Measurements from ENCODE around the gene TSPO2.
"Not testable (repeated sequence)": the region's sequence is repeated elsewhere in the genome, so short reads cannot be mapped to it uniquely, and the experiment has no call there.

TSPO2 gene, protein sequence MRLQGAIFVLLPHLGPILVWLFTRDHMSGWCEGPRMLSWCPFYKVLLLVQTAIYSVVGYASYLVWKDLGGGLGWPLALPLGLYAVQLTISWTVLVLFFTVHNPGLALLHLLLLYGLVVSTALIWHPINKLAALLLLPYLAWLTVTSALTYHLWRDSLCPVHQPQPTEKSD

DNA sequence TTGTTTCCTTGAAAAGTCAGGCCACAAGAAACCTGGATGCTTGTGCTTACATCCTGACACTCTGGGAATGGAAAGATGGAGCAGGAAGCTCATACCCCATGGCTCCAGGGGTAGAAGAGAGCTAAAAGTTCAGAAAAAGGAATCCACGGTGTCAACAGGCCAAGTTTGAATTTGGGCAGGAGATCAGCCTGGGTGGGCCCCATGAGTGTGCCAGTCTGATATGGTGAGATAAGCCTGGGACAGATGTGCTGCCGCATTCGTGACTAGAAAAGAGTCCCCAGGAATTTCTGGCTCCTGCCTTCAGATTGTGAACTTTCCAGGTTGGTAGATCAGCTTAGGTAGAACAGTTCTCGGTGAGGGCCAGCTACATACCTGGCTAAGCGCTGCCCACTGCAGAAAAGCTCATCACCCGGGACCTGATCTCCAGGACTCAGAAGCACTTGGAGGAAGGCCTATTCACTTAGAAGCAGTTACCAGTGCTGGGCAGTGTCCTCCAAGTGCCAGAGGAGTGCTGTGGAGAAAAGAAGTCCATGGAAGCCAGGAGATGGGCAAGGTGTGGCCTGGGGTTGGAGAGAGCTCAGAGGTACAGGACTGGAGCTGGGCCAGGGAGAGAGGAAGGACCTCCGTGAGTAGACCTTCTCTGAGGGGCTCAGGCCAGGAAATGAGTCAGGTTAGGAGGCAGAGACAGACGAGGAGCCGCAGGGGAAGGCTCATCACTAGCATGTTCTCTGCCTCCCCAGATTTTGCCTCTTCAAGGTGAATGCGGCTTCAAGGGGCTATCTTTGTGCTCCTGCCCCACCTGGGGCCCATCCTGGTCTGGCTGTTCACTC lies at the start of gene TSPO2:
TSPO2 (plus strand) TSS at position 242 of the 830 bp plus-strand sequence; CDS start at position 761, 519 bp downstream.
- DNase-seq: no peak

GRCh38 chr6:40992746-40993145 lies 49.5 kb upstream of the TSPO2 start:
- no peak for DNase-seq

GRCh38 chr6:40996591-40997233 lies 45.6 kb upstream of the TSPO2 start:
- no peak for DNase-seq

- DNase-seq: no peak
Measured at GRCh38 chr6:40997234-40997957, 44.9 kb upstream of the TSPO2 start.

DNA sequence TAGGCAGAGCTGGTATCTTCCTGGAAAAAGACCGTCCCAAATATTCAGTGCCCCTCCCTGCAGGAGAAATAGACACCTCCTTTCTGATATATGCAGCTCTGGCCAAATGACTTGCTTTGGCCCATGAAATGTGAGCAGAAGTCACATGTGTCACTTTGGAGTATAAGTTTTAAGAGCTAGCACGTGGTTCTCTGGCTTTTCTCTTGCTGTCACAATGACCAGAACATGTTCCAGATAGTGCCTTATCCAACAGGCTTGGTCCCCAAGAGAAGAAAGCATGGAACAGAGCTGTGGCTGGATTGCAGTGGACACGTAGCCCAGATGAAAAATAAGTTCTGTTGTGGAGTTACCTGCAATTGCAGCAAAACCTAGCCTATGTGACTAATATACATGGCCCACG lies 43.6 kb upstream of the TSPO2 start:
- no peak for DNase-seq

GRCh38 chr6:40999569-40999968 lies 42.7 kb upstream of the TSPO2 start:
- DNase-seq: peak; percentile 6

- DNase-seq: no peak
Measured at GRCh38 chr6:41000248-41000647, 42.0 kb upstream of the TSPO2 start.

DNA sequence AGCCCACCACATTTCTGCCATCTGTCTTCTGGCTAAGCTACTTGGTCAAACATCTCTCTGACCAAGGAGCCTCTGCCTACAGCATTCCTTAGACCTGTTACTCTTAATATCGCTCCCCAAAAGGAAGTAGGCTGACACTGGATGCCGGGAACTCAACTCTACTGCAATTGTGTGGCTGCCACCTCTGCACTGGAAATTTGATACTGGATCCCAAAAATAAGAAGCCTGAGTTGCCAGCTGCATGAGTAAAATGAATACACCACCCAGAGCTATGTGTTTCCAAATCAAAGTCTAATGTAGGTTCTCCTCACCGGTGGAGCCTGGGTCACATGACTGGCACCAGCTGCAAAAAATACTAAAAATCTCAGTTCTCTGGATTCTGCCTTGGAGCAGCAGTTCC lies 40.1 kb upstream of the TSPO2 start:
- no peak for DNase-seq

DNA sequence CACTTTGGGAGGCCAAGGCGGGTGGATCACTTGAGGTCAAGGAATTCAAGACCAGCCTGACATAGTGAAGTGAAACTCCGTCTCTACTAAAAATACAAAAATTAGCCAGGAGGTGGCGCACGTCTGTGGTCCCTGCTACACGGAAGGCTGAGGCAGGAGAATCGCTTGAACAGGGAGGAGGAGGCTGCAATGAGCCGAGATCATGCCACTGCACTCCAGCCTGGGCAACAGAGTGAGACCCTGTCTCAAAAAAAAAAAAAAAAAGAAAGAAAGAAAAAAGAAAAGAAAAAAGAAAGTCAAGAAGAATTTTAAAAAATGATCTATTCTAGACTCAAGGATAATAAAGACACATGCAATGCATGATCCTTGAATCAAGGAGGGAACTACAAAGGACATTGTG lies 36.0 kb upstream of the TSPO2 start:
- DNase-seq: peak; percentile 51

- not testable (repeated sequence) for DNase-seq
Measured at GRCh38 chr6:41006980-41007379, 35.3 kb upstream of the TSPO2 start.

- no peak for DNase-seq
Measured at GRCh38 chr6:41008011-41008410, 34.3 kb upstream of the TSPO2 start.

DNA sequence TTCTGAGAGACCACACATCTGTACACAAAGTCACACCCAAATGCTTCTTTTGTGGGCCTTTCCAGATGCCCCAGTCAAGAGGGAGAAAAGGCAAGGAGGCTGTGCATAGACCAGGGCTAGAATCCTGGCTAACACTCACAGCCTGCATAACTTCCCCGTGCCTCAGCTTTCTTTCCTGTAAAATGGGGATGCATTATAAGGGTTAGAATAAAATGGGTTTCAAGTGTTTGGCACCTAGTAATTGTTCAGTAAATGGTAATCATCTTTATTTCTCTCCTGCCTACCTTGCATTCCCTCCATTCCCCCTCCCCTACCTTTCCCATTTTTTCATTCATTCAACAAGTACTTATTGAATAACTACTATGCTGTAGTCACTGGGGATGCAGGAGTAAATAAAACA lies 32.6 kb upstream of the TSPO2 start:
- no peak for DNase-seq

DNA sequence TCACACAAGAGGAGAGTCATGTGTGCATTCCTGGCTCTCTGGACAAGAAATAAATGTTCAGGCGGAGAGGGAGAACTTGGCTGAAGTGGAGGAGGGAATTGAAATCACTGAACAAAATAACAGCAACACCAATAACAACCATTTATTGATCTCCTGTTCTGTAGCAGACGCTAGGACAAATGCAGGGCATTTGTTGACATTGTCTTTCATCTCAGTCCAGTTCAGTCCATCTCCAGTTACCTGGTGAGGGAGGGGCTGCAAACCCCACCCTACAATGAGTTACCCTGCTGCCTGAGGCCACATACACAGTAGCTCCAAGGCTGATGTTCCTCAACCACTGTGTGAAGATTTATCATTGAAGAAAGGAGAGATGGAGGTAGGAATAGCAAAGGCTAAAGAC lies 30.6 kb upstream of the TSPO2 start:
- no peak for DNase-seq

DNA sequence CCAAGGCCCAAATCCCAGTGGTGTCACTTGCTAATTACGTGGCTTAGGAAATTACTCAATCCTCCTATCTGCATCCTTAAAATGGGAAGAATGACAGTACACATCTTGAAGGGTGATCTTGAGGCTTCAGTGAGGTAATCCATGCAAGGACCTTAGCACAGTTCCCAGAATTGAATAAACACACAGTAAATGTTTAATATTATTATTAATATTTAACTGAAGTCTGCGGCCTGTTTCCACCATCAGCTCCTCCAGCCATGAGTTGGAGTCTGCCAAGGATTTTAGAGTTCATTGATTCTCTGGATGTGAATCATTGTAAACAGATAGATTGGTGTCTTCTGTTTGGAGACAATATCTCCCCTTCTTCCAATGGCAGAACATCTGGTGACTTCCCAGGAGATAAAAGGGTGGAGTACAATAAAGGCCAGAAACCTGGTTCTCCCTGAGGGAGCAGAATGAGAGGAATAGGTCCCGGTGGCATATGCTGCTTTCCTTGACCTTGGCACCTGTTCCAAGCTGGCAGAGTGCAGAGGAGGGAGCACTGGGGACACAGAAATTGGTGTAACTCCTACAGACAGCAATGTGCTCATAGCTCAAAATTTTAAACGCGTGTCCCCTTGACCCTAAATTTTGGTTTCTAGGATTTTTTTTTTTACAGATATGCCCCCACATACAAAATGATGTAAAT lies 28.7 kb upstream of the TSPO2 start:
- DNase-seq: no peak

DNA sequence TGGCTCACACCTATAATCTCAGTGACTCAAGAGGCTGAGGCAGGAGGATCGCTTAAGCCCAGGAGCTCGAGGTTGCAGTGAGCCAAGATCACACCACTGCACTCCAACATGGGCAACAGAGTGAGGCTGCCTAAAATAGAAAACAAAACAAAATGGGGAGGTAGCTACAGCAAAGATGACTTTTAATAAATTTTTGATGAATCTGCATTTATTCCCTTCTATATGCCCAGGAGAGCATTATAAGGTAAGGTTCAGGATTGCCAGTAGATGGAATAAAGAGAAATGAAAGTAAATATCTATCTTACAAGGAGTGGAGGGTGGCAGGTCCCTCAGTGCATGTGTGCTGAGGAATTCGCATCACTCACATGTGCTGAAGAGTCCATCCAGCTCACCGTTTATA lies 27.5 kb upstream of the TSPO2 start:
- DNase-seq: no peak

DNA sequence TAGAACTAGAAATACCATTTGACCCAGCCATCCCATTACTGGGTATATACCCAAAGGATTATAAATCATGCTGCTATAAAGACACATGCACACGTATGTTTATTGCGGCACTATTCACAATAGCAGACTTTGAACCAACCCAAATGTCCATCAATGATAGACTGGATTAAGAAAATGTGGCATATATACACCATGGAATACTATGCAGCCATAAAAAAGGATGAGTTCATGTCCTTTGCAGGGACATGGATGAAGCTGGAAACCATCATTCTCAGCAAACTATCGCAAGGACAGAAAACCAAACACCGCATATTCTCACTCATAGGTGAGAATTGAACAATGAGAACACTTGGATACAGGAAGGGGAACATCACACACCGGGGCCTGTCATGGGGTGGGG lies 26.4 kb upstream of the TSPO2 start:
- not testable (repeated sequence) for DNase-seq

GRCh38 chr6:41017663-41018062 lies 24.6 kb upstream of the TSPO2 start:
- DNase-seq: no peak

DNA sequence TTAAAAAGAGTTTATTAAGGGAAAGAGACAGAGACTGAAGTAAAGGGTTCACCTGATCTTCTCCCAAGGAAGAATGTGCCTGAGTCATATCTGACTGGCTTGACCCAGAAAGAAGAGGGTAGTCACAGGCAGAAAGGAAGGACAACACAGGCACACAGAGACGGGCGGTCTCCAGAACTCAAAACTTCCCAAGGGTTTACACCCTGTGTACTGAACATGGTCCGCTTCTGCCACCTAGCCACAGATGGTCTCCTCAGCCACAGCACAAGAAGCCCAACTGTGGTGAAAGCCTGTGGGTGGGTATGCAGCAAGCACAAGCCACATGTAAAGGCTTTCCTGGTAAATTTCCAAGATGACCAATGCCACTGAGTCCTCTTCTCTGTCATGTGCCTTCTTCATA lies 20.4 kb upstream of the TSPO2 start:
- no peak for DNase-seq

GRCh38 chr6:41022294-41022693 lies 20.0 kb upstream of the TSPO2 start:
- no peak for DNase-seq

DNA sequence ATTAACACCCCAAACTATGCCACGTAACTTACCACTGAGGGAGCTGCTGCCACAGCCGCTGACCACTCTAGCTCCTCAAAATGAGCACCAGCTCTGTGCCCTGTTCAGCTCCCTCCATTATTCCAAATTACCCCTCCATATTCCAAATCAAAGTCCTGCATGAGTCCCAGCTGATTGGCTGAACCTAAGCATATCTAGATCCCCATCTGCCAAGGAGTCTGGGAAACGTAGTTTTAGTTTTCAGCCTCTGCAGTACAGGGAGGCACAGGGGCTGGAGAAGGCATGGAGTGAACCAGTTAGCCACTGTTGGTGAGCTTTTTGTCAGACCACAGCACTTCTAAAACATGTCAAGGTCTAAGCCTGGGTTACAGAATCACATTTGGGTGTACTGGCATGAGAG lies 19.2 kb upstream of the TSPO2 start:
- no peak for DNase-seq

- no peak for DNase-seq
Measured at GRCh38 chr6:41025966-41026530, 16.2 kb upstream of the TSPO2 start.

- no peak for DNase-seq
Measured at GRCh38 chr6:41027241-41027640, 15.0 kb upstream of the TSPO2 start.
